ENCODE data around the gene AGTRAP. TPM values are rescaled to one million over a fixed set of nuclear protein-coding genes. Genes with fewer than 3 reads are reported as not detected.

AGTRAP gene
- total RNA-seq, 2 donors from 2014 or later, result 40.3 to 52.0 TPM

- H3K9me3 Mint-ChIP-seq, result no peaks in the 10 kb centered on the region
- no peak overlapping the region for H3K4me3 Mint-ChIP-seq
- H3K27ac Mint-ChIP-seq, result no peak overlapping the region
- H3K36me3 Mint-ChIP-seq, result no peaks in the 10 kb centered on the region
- ATAC-seq (no peak), DNase-seq (ENCODE audit: low spot score) (no peak)
- peaks cover 9 to 19% of the 10 kb centered on the region in 2 donors for H3K4me1 Mint-ChIP-seq (ENCODE audit: low read depth in 2 of 2)
- H3K27me3 Mint-ChIP-seq, result no peaks in the 10 kb centered on the region
Measured at GRCh38 chr1:11701551-11701961, 34.4 kb upstream of the AGTRAP start.

- H3K27me3 Mint-ChIP-seq, result no peaks in the 10 kb centered on the region
- no peak for ATAC-seq
- no peak overlapping the region for H3K4me3 Mint-ChIP-seq
- no peaks in the 10 kb centered on the region for H3K36me3 Mint-ChIP-seq
- DNase-seq (ENCODE audit: low spot score), result no peak
- H3K9me3 Mint-ChIP-seq, result no peaks in the 10 kb centered on the region
- H3K4me1 Mint-ChIP-seq (ENCODE audit: low read depth in 2 of 2), result peaks cover 9 to 17% of the 10 kb centered on the region in 2 donors
- no peak overlapping the region for H3K27ac Mint-ChIP-seq
Measured at GRCh38 chr1:11701981-11702803, 33.7 kb upstream of the AGTRAP start.

DNA sequence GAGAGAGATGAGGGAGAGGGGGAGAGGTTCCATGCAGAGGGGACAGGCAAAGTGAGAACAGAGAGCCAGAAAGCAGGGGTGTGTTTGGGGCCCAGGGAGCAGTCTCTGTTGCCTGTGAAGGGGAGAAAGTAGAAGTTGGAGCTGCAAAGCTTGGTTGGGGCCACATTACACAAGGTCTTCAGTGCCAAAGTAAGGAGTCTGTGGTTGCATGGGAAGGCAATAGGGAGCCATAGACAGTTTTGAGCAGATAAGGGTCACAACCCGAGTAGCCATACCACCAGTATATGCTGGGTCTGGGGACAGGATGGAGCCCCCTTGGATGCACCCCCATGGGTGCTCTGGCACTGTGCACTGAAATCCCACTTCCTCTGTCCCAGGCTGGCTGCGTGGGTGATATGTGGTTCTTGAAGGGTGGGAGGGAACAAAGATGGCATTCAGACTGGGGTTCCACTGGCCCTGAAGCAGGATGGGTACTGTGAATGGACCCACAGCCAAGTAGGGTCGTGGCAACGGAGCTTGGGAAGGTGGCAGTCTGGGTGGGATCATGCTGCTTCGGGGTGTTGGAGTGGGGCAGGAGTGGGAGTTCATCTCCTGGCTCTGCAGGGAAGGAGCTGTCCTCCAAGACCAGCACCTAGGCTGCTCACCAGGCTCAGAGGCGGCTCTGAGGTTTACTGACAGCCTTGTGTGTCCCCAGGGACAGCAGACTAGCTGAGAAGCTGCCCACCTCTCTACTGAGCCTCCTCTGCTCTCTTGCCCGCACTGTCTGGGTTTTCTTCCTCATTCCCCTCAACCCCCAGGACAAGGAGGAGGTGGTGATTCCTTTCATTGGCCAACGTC lies 32.4 kb upstream of the AGTRAP start:
- ATAC-seq (no peak), DNase-seq (ENCODE audit: low spot score) (no peak)
- no peaks in the 10 kb centered on the region for H3K36me3 Mint-ChIP-seq
- H3K27me3 Mint-ChIP-seq, result no peaks in the 10 kb centered on the region
- no peaks in the 10 kb centered on the region for H3K9me3 Mint-ChIP-seq
- peaks cover 13 to 18% of the 10 kb centered on the region in 2 donors for H3K4me1 Mint-ChIP-seq (ENCODE audit: low read depth in 2 of 2)
- peak overlapping the region in 1 of 2 donors; percentile 39 for H3K27ac Mint-ChIP-seq
- H3K4me3 Mint-ChIP-seq, result no peak overlapping the region

GRCh38 chr1:11704194-11704529 lies 31.8 kb upstream of the AGTRAP start:
- Mint-ChIP-seq H3K9me3 (no peaks in the 10 kb centered on the region), H3K27me3 (no peaks in the 10 kb centered on the region), H3K4me3 (no peak overlapping the region), H3K4me1 (ENCODE audit: low read depth in 2 of 2) (peaks cover 19 to 23% of the 10 kb centered on the region in 2 donors), H3K27ac (no peak overlapping the region), H3K36me3 (no peaks in the 10 kb centered on the region)
- ATAC-seq, result no peak
- DNase-seq (ENCODE audit: low spot score), result no peak

GRCh38 chr1:11704691-11705475 lies 31.1 kb upstream of the AGTRAP start:
- H3K27me3 Mint-ChIP-seq, result no peaks in the 10 kb centered on the region
- DNase-seq (ENCODE audit: low spot score) (no peak), ATAC-seq (no peak)
- H3K4me1 Mint-ChIP-seq (ENCODE audit: low read depth in 2 of 2), result peaks cover 19 to 23% of the 10 kb centered on the region in 2 donors
- H3K4me3 Mint-ChIP-seq, result no peak overlapping the region
- no peaks in the 10 kb centered on the region for H3K9me3 Mint-ChIP-seq
- H3K36me3 Mint-ChIP-seq, result no peaks in the 10 kb centered on the region
- no peak overlapping the region for H3K27ac Mint-ChIP-seq

DNA sequence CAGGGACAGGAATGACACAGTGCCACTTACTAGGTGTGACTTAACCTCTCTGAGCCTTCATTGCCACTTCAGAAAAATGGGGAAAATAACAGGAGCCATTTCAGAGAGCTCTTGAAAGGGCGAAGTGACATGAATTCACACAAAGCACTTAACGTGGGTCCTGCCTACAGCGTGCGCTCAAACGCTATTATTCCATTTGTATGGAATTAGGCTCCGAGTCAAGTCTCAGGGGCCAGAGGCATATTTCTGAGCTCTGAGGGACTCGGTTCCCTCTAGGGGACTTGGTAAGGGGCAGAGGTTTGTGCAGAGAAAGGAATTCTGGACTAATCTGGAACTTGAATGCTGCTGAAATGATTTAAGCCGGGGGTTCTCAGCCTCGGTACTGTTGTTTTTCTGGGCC lies 30.3 kb upstream of the AGTRAP start:
- H3K4me1 Mint-ChIP-seq (ENCODE audit: low read depth in 2 of 2), result peaks cover 19 to 23% of the 10 kb centered on the region in 2 donors
- no peaks in the 10 kb centered on the region for H3K27me3 Mint-ChIP-seq
- H3K36me3 Mint-ChIP-seq, result no peaks in the 10 kb centered on the region
- no peak overlapping the region for H3K4me3 Mint-ChIP-seq
- ATAC-seq (no peak), DNase-seq (ENCODE audit: low spot score) (no peak)
- H3K27ac Mint-ChIP-seq, result no peak overlapping the region
- H3K9me3 Mint-ChIP-seq, result no peaks in the 10 kb centered on the region

DNA sequence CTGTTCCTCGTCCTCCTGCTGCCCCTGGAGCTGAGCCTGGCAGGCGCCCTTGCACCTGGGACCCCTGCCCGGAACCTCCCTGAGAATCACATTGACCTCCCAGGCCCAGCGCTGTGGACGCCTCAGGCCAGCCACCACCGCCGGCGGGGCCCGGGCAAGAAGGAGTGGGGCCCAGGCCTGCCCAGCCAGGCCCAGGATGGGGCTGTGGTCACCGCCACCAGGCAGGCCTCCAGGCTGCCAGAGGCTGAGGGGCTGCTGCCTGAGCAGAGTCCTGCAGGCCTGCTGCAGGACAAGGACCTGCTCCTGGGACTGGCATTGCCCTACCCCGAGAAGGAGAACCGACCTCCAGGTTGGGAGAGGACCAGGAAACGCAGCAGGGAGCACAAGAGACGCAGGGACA lies 29.6 kb upstream of the AGTRAP start:
- H3K9me3 Mint-ChIP-seq, result no peaks in the 10 kb centered on the region
- DNase-seq (ENCODE audit: low spot score) (no peak), ATAC-seq (no peak)
- no peak overlapping the region for H3K4me3 Mint-ChIP-seq
- H3K27ac Mint-ChIP-seq, result no peak overlapping the region
- peaks cover 19 to 23% of the 10 kb centered on the region in 2 donors for H3K4me1 Mint-ChIP-seq (ENCODE audit: low read depth in 2 of 2)
- no peaks in the 10 kb centered on the region for H3K27me3 Mint-ChIP-seq
- no peaks in the 10 kb centered on the region for H3K36me3 Mint-ChIP-seq

DNA sequence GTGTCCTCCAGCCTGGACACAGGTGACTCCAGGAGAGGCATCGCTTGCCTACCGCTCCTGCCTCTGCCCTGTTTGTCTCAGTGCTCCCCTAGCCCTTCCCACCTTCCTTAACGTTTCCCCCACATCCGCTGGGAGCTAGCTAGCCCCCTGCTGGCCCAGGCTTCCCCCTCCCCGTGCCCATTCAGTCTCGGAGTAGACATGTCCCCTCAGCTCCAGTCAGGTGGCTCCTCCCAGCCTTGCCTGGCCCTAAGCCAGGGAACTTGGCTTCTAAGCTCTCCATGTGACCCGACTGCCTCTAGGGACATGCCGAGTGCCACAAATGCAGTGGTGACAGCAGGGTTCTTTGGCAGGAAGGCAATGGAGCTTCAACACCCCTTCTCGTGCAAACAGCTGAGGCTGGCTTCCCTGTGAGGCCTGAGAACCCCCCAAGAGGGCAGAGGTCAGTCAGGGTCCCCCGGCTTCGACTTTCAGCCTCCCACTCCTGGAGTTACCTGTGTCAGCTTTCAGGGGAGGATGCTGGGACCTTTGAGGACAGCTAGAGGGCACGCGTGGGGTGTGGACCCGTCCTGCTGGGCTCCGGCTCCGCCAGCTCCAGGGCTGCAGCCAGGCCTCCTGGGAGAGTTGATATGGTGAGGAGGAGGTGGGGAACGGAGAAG lies 28.2 kb upstream of the AGTRAP start:
- Mint-ChIP-seq H3K4me3 (no peak overlapping the region), H3K4me1 (ENCODE audit: low read depth in 2 of 2) (peaks cover 19 to 23% of the 10 kb centered on the region in 2 donors), H3K9me3 (no peaks in the 10 kb centered on the region), H3K27me3 (no peaks in the 10 kb centered on the region), H3K36me3 (no peaks in the 10 kb centered on the region), H3K27ac (no peak overlapping the region)
- DNase-seq (ENCODE audit: low spot score), result no peak
- ATAC-seq, result no peak

GRCh38 chr1:11708554-11709350 lies 27.2 kb upstream of the AGTRAP start:
- ATAC-seq, result peak in 1 of 2 donors; percentile 68
- Mint-ChIP-seq H3K36me3 (no peaks in the 10 kb centered on the region), H3K27me3 (no peaks in the 10 kb centered on the region), H3K9me3 (no peaks in the 10 kb centered on the region), H3K4me3 (no peak overlapping the region), H3K27ac (peak overlapping the region; percentile 20 to 23), H3K4me1 (ENCODE audit: low read depth in 2 of 2) (peaks cover 10 to 16% of the 10 kb centered on the region in 2 donors)
- no peak for DNase-seq (ENCODE audit: low spot score)

GRCh38 chr1:11711490-11711889 lies 24.4 kb upstream of the AGTRAP start:
- Mint-ChIP-seq H3K4me3 (no peak overlapping the region), H3K27me3 (no peaks in the 10 kb centered on the region), H3K27ac (no peak overlapping the region), H3K4me1 (ENCODE audit: low read depth in 2 of 2) (peaks cover 7 to 10% of the 10 kb centered on the region in 2 donors), H3K36me3 (no peaks in the 10 kb centered on the region), H3K9me3 (no peaks in the 10 kb centered on the region)
- DNase-seq (ENCODE audit: low spot score), result no peak
- no peak for ATAC-seq

GRCh38 chr1:11712285-11712684 lies 23.7 kb upstream of the AGTRAP start:
- H3K27me3 Mint-ChIP-seq, result no peaks in the 10 kb centered on the region
- no peaks in the 10 kb centered on the region for H3K36me3 Mint-ChIP-seq
- H3K27ac Mint-ChIP-seq, result no peak overlapping the region
- H3K4me3 Mint-ChIP-seq, result no peak overlapping the region
- peaks cover 7 to 10% of the 10 kb centered on the region in 2 donors for H3K4me1 Mint-ChIP-seq (ENCODE audit: low read depth in 2 of 2)
- no peaks in the 10 kb centered on the region for H3K9me3 Mint-ChIP-seq
- DNase-seq (ENCODE audit: low spot score), result no peak
- no peak for ATAC-seq

GRCh38 chr1:11713095-11713494 lies 22.8 kb upstream of the AGTRAP start:
- no peak overlapping the region for H3K27ac Mint-ChIP-seq
- H3K4me3 Mint-ChIP-seq, result no peak overlapping the region
- no peak for DNase-seq (ENCODE audit: low spot score)
- H3K9me3 Mint-ChIP-seq, result no peaks in the 10 kb centered on the region
- no peaks in the 10 kb centered on the region for H3K27me3 Mint-ChIP-seq
- no peaks in the 10 kb centered on the region for H3K36me3 Mint-ChIP-seq
- ATAC-seq, result no peak
- H3K4me1 Mint-ChIP-seq (ENCODE audit: low read depth in 2 of 2), result peaks cover 7 to 10% of the 10 kb centered on the region in 2 donors

Data from natural killer cell treated with Interleukin-12 subunit alpha and Interleukin-12 subunit beta and Interleukin-15 and Interleukin-18, amount 100 ng/mL, for 72 hours (primary cell).